ENCODE results near the gene LRSAM1.

LRSAM1 gene

DNA sequence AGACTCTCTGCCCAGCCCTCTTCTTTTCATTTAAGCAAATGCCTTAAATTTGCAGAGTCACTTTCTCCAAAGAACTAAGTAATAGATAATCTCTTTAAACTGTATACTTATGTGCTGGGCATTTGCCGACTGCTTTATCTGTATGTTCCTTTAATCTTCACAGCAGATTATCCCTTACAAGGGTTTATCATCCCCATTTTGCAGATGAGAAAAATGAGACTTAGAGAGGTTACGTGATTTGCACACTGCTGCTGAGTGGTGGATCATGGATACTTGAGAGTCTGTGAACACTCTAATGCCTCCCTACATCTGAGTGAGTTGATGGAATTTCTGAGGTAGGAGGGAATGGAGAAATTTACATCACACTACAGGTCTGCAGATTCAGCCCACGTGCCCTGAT, 23.0 kb upstream of the LRSAM1 start:
- DNase-seq, result no peak

DNA sequence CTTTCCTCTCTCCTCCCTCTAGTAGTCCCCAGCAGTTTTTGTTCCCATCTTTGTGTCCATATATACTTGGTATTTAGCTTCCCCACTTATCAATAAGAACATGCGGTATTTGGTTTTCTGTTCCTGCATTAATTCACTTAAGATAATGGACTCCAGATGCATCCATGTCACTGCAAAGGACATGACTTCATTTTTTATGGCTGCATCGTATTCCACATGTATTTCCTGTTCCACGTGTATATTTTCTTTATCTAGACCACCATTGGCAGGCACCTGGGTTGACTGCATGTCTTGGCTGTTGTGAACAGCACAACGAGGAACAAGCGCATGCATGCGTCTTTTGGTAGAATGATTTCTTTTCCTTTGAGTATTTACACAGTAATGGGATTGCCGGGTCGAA, 20.9 kb upstream of the LRSAM1 start:
- DNase-seq, result no peak

DNA sequence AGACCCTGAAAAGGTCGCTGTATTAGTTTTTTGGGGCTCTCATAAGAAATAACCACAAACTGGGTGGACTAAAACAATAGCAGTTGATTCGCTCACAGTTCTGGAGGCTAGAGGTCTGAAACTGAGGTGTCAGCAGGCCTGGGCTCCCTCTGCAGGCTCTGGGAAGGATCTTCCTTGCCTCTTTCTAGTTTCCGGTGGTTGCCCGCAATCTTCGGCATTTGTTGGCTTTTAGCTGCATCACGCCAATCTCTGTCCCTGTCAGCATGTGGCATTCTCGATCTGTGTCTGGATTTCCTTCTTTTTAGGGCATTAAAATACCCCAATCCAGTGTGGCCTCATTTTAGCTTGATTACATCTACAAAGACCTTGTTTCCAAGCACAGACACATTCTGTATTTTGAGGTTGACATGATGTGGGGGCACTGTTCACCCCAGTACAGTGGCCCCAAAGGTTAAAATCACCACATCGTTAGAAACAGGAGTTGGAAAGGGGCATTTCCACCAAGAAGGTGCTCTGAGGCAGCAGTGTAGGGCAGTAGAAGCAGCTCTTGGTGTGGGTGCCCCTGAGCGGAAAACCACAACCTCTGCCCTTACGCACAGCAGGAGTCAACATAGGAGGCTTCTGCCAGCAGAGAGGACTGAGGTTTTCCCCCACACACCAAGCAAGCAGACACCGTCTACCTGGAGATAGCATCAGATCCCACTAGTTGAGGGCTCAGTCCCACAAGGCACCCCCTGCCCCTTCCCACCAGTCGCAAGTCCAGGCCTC, 13.6 kb upstream of the LRSAM1 start:
- no peak for DNase-seq

DNA sequence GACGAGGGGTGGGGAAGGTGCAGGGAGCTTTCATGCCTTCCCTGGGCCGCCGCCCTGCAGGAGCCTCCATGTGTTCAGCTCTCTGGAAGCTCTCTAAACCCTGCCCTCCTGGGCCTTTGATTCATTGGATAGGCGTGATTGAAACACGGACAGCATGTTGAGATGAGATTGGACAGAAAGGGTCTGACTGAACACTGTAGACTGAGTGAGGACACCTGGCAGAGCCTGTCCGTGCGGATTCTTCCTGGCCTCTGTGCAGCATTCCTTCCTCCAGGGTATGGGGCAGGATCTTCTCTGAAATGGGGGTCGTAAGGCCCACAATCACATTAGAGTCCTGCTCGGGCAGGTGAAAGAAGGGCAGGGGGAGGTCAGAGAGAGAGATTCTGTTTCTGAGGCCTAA, 12.9 kb upstream of the LRSAM1 start:
- no peak for DNase-seq

GRCh38 chr9:127444283-127444920, 6.9 kb upstream of the LRSAM1 start:
- no peak for DNase-seq

- no peak for DNase-seq
These were observed 6.1 kb upstream of the LRSAM1 start for GRCh38 chr9:127444921-127445850.

DNA sequence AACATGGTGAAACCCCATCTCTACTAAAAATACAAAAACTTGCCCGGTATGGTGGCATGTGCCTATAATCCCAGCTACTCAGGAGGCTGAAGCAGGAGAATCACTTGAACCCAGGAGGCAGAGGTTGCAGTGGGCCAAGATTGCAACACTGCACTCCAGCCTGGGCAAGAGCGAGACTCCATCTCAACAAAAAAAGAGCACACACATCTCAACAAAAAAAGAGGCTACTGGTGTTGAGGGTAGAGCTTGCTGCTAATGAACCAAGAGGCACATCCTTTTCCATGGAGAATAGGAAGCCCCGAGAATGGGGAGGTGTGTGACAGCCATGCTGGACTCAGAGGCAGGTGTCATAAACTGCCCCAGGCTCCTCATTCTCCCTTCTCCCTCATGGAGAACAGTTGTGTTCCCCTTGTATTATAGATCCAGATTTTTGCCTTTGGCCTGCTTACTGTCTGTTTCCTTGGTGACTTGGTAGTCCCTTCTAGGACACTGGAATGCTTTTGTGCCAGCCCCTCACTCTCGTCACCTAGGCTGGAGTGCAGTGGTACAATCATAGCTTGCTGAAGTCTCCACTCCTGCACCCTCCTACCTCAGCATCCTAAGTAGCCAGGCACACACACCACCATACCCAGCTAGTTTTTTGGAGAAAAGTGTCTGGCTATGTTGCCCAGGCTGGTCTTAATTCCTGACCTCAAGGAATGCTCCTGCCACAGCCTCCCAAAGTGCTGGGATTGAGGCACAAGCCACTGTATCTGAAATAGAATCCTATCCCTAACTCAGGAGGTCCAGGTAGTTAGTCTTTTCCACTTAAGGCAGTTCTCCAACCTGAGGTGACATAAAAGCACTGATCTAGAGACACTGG, 5.2 kb upstream of the LRSAM1 start:
- no peak for DNase-seq

GRCh38 chr9:127446713-127447415, 4.4 kb upstream of the LRSAM1 start:
- DNase-seq, result no peak

DNA sequence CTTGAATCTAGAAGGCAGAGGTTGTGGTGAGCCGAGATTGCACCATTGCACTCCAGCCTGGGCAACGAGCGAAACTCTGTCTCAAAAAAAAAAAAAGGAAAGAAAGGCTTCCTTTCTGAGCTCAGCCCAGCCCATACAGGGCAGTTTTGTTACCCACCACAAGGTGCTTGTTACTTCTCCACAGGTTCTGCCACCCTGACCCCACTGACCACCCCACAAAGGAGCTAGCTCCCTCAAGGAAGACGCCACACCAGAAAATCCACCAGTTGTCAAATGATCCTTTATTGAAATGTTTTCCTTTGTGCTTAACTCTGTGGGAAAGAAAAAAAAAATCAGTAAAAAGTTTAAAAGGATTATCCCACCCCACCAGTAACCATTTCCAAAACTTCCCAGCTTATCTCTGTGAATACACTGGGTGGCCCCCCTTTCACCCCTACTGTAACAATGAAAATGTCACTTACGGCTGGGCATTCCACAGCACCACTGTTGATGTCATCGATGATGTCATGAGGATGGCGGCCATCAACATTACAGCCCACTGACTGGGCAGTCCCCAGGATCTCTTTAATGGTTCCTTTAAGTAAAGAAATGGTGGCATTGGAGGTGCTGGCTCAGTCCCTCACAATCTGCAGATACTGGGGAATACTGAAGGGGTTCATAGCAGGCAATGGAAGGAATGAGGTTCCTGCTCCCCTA, 3.7 kb upstream of the LRSAM1 start:
- DNase-seq, result no peak

GRCh38 chr9:127448112-127448805, 3.1 kb upstream of the LRSAM1 start:
- no peak for DNase-seq

- no peak for DNase-seq
These were observed 1.9 kb upstream of the LRSAM1 start for GRCh38 chr9:127449332-127449966.

- no peak for DNase-seq
These were observed 1.0 kb upstream of the LRSAM1 start for GRCh38 chr9:127450243-127450760.

DNA sequence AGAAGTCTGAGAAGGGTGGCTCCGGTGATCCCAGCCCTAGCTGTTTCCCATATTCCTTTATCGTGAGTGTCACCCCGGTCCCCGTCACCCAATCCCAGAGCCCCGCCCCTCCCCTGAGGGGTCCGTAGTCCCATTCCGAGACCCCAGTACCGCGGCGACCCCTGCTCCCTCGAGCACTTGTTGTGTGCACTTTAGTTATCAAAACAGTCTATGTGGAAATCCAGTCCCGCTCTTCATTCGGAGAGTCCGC, 223 bp downstream of the LRSAM1 start:
- DNase-seq, result no peak

GRCh38 chr9:127451858-127452656, 747 bp downstream of the LRSAM1 start:
- DNase-seq, result no peak

DNA sequence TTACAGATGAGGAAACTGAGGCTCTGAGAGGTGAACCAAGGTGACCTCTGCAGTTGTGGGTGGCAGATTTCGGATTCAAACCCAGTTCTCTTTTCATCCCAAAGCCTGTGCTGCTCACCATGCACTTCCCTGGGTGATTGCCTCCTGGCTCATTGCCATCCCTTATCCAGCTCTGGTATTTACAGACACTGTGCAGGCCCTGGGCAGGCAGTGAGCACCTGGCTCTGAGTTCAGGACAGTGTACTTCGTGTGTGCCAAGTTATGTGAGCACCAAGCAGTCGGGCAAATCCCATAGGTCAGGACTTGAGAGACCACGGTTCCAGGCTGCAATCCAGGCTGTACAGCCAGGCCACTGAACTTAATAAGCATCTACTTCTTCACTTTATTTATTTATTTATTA, 1.4 kb downstream of the LRSAM1 start:
- DNase-seq, result peak; percentile 8

- no peak for DNase-seq
These were observed 4.1 kb downstream of the LRSAM1 start for GRCh38 chr9:127455324-127455992.

DNA sequence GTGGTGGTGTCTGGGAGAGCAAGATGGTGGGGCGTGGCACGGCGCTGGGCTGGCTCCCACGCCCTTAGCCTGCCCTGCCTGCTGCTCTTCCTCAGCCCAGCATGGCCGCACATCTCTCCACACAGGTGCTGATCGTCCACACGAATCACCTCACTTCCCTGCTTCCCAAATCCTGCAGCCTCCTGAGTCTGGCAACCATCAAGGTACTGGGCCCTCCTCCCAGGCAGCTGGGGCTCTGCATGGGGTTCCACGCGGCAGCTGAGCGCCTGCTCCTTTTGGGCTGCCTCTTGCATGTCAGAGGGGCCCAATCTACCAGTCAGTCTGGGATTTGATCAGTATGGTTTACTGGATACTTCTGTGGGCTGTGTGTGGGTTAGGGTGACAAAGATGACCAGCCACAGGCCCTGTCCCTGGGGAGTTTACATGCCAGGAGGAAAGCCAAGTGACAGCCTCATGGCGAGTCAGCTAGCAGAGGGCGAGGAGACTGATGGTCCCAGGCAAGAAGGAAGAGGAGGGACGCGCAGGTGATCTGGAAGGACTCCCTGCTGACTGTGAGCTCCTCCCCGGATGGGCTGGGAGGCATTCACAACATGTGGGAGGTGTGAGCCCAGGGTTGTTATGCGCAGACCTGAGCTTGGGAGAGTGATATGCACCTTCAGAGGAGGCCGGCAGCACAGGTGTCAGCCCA, 6.0 kb downstream of the LRSAM1 start:
- no peak for DNase-seq

- no peak for DNase-seq
These were observed 7.6 kb downstream of the LRSAM1 start for GRCh38 chr9:127458921-127459320.

All from DMS153 (cell line).